ENCODE data around the gene SSU72. TPM values are rescaled to one million over a fixed set of nuclear protein-coding genes. Genes with fewer than 3 reads are reported as not detected.

The SSU72 gene
- total RNA-seq, 1 experiment from 2014 or later = 179 TPM

GRCh38 chr1:1551524-1552262, 23.0 kb downstream of the SSU72 start:
- H3K36me3 Mint-ChIP-seq (ENCODE audit: insufficient read depth in 1 of 3, low read depth in 3 of 3) = peaks cover 0 to 15% (median 13%) of the 10 kb centered on the region in 3 experiments; a peak in 5 of 7 replicates
- no CpG with 5 or more reads among the region's 33 CpGs for WGBS (ENCODE audit: extremely low coverage, insufficient read length, low lambda C conversion rate)
- H3K9me3 ChIP-seq (ENCODE audit: control insufficient read depth, low read depth, low read length) = no peaks in the 10 kb centered on the region
- no peaks in the 10 kb centered on the region for H3K27me3 ChIP-seq (ENCODE audit: insufficient read depth, low read length)
- no peak overlapping the region for H4K91ac ChIP-seq (ENCODE audit: insufficient read length, low read depth, low read length)
- no peak overlapping the region for H3K14ac ChIP-seq (ENCODE audit: insufficient read depth, low read length)
- no peak for TF ChIP-seq CTCF (conservative IDR thresholded peaks at IDR 0.05)
- no peaks in the 10 kb centered on the region for H3K4me1 Mint-ChIP-seq
- H3K27ac Mint-ChIP-seq = peak overlapping the region in 2 of 3 experiments; percentile 49 to 76; a peak in 5 of 7 replicates
- H3K79me1 ChIP-seq (ENCODE audit: insufficient read depth, low read depth, low read length, poor library complexity, severe bottlenecking) = no peaks in the 10 kb centered on the region
- no peak overlapping the region for H3K56ac ChIP-seq (ENCODE audit: insufficient read length, low read depth, low read length)
- H2BK120ac ChIP-seq (ENCODE audit: low read depth, low read length, poor library complexity, severe bottlenecking) = no peak overlapping the region
- no peaks in the 10 kb centered on the region for H4K20me1 ChIP-seq (ENCODE audit: control insufficient read depth, insufficient read depth, insufficient read length)
- H2AFZ ChIP-seq (ENCODE audit: low read length) = no peak overlapping the region
- no peak overlapping the region for H2BK5ac ChIP-seq (ENCODE audit: insufficient read length, low read length)
- no peak overlapping the region for H3K4ac ChIP-seq (ENCODE audit: low read depth, low read length)
- H4K5ac ChIP-seq (ENCODE audit: insufficient read length, low read depth, low read length) = no peak overlapping the region
- H3K9ac ChIP-seq (ENCODE audit: extremely low read depth, insufficient read length, low read length) = no peak overlapping the region
- no peak overlapping the region for H3K4me2 ChIP-seq (ENCODE audit: insufficient read depth, insufficient read length, low read length)
- H2AK5ac ChIP-seq (ENCODE audit: insufficient read length, low read length) = no peak overlapping the region
- no peak overlapping the region for H3K23ac ChIP-seq (ENCODE audit: insufficient read length, low read depth, low read length)
- no peaks in the 10 kb centered on the region for H3K79me2 ChIP-seq (ENCODE audit: insufficient read depth, low read length)
- H3K27me3 Mint-ChIP-seq (ENCODE audit: low read depth) = no peaks in the 10 kb centered on the region; the same call in 1 of the 2 replicates
- no peaks in the 10 kb centered on the region for H3K4me1 ChIP-seq (ENCODE audit: insufficient read depth, low read length)
- no peak overlapping the region for H2BK12ac ChIP-seq (ENCODE audit: insufficient read length, low read depth, low read length)
- no peaks in the 10 kb centered on the region for H3K9me3 Mint-ChIP-seq
- H4K8ac ChIP-seq (replicated peaks; ENCODE audit: insufficient read length, low read depth, low read length) = no peak overlapping the region
- H3T11ph ChIP-seq (ENCODE audit: low read length) = no peak overlapping the region
- H3K18ac ChIP-seq (ENCODE audit: insufficient read length, low read depth, low read length) = no peak overlapping the region
- H2BK20ac ChIP-seq (ENCODE audit: low read depth, low read length, poor library complexity, severe bottlenecking) = no peak overlapping the region
- no peak for DNase-seq
- H3K4me3 Mint-ChIP-seq = no peak overlapping the region
- H2BK15ac ChIP-seq (ENCODE audit: low read depth, low read length) = no peak overlapping the region
- H3K23me2 ChIP-seq (ENCODE audit: insufficient read length, low read depth, low read length, poor library complexity, severe bottlenecking) = no peaks in the 10 kb centered on the region
- H3K27ac ChIP-seq (ENCODE audit: insufficient read length, low read depth, low read length) = no peak overlapping the region
